Right lobe of liver (tissue), 6 donors: Measurements from ENCODE around the gene ZMYND8. TPM values are rescaled to one million over a fixed set of nuclear protein-coding genes. Genes with fewer than 3 reads are reported as not detected.

Experiments
- ATAC-seq, 4 donors: fragments of 200-7000 bp; cut with Tn5 transposase; one replicate each; pipeline ENCODE4 v1.9.1; 2020; ENCODE audit warnings: mild to moderate bottlenecking in 4 of 4, moderate library complexity in 4 of 4
- DNase-seq, 3 donors: peaks; one replicate each; pipeline ENCODE4 v3.0.0-alpha.2; 2020
- H3K27ac ChIP-seq, 3 donors: fragments of 200-600 bp; one replicate each; pipeline ENCODE4 v1.8.0; 2022
- H3K27me3 ChIP-seq, 2 donors: fragments of 200-600 bp; one replicate each; pipeline ENCODE4 v1.8.0; 2022
- H3K36me3 ChIP-seq, 4 donors: fragments of 200-600 bp; sonication (generic) in 1 of 4; one replicate each; pipeline versions ENCODE4 v1.5.1 to v1.8.0; 2017 to 2022; ENCODE audit warnings: control low read depth in 1 of 4
- H3K4me1 ChIP-seq, 4 donors: fragments of 200-600 bp; sonication (generic) in 1 of 4; one replicate each; pipeline versions ENCODE4 v1.5.1 to v1.8.0; 2017 to 2022; ENCODE audit warnings: control low read depth in 1 of 4
- H3K4me3 ChIP-seq, 3 donors: fragments of 200-600 bp; one replicate each; pipeline ENCODE4 v1.8.0; 2022
- H3K9me3 ChIP-seq, 4 donors: fragments of 200-600 bp; sonication (generic) in 1 of 4; one replicate each; pipeline versions ENCODE4 v1.5.1 to v1.8.0; 2017 to 2022; ENCODE audit warnings: control low read depth in 1 of 4
- POLR2A ChIP-seq: fragments of 450-650 bp; IDR thresholded peaks from one replicate; pipeline ENCODE4 v1.6.1; 2017; ENCODE audit warnings: antibody characterized with exemption, mild to moderate bottlenecking
- WGBS: methylation state at CpG from one replicate; pipeline ENCODE4 v1.1.6; 2018; ENCODE audit warnings: low coverage, low lambda C conversion rate; ENCODE audit not compliant: insufficient coverage; ENCODE audit errors: missing lambda C conversion rate; 5-methylcytosine and 5-hydroxymethylcytosine counted together
- intact Hi-C, 2 donors: fragments of 100-400 bp; cut with DNase I; formaldehyde crosslinking; loops; one replicate each; pipeline versions ENCODE4 v1.11.2 to v1.14.1; 2022
- total RNA-seq, 6 experiments: library from RNA; depleted of rRNA in 2 of 6; stranded (reverse); fragments of >200 nt in 2 of 6; fragmentation: NEBNext Ultra II Directional in 3 of 6; extraction: Animal tissue kit (Norgen Biotek cat#: 25700) in 3 of 6; gene quantifications; one replicate each; pipeline versions ENCODE4 v1.1.0 to v1.2.4, GENCODE V29; 2016 to 2023
- TF ChIP-seq, protein P1 (sequence below), 4 donors: fragments of 200-600 bp in 3 of 4; fragments of 450-650 bp in 1 of 4; IDR thresholded peaks; one replicate each; pipeline versions ENCODE4 v1.5.1 to v1.8.0; 2016 to 2022; ENCODE audit warnings: antibody characterized with exemption in 4 of 4, mild to moderate bottlenecking in 2 of 4
- donor health status: DM: no; HTN: yes; CAD: no.
- donor health status: DM: no; HTN: no; CAD: no.
- donor health status: DM: no; HTN: no; CAD: no.
- donor health status: DM: no; HTN: yes; CAD: no.
- donor health status: DM: no; HTN: yes; CAD: no.

Gene ZMYND8
- total RNA-seq, 6 experiments from 2014 or later = 7.8 to 25.7 (median 13.8) TPM

DNA sequence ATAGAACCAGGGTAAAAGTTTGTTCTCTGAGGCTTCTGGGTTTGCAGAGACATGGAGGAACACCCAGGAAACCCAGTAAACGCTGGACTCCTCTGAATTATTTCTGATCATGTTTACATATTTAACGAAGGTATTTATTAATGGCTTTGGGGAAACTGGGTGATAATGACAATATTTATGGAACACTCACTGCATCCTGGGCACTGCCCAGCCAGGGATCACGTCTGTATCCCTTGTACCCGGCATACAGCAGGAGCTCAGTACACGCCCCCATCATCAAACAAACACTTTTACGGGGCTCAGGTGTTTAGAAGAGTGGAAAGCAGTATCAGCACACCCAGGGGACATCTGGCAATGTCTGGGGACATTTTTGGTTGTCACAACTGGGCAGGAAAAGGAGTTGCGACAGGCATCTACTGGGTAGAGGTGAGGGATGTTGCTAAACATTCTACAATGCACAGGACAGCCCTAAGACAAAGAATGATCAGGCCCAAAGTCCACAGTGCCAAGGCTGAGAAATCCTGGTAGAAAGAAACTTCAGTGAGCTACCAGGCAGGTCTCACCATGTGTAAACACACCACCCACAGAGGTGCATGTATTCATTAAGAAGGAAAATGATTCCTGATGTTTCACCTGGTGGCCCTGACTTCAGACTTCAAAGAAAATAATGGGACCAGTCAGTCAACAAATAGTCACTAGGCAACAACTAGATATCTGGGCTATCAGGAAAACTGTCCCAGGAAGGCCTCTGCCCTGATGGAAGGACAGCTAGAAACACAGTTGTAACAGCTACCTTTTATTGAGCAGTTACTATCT, 35.3 kb downstream of the ZMYND8 start:
- H3K4me1 ChIP-seq = peaks cover 0 to 53% (median 27%) of the 10 kb centered on the region in 4 donors
- H3K27me3 ChIP-seq = no peaks in the 10 kb centered on the region
- H3K27ac ChIP-seq = peak overlapping the region; percentile 47 to 99 (median 48)
- ATAC-seq (peak; percentile 17 to 65 (median 34)), DNase-seq (peak in 1 of 3 donors; percentile 66)
- intact Hi-C loops = no loop called here
- TF ChIP-seq POLR2A = no peak
- TF ChIP-seq, protein P1, sequence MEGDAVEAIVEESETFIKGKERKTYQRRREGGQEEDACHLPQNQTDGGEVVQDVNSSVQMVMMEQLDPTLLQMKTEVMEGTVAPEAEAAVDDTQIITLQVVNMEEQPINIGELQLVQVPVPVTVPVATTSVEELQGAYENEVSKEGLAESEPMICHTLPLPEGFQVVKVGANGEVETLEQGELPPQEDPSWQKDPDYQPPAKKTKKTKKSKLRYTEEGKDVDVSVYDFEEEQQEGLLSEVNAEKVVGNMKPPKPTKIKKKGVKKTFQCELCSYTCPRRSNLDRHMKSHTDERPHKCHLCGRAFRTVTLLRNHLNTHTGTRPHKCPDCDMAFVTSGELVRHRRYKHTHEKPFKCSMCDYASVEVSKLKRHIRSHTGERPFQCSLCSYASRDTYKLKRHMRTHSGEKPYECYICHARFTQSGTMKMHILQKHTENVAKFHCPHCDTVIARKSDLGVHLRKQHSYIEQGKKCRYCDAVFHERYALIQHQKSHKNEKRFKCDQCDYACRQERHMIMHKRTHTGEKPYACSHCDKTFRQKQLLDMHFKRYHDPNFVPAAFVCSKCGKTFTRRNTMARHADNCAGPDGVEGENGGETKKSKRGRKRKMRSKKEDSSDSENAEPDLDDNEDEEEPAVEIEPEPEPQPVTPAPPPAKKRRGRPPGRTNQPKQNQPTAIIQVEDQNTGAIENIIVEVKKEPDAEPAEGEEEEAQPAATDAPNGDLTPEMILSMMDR (IDR thresholded peaks at IDR 0.05) = no peak
- no peak overlapping the region for H3K4me3 ChIP-seq
- H3K36me3 ChIP-seq = no peaks in the 10 kb centered on the region
- H3K9me3 ChIP-seq = no peaks in the 10 kb centered on the region
- WGBS = 36% methylated on average over 7 of the region's 7 CpGs

DNA sequence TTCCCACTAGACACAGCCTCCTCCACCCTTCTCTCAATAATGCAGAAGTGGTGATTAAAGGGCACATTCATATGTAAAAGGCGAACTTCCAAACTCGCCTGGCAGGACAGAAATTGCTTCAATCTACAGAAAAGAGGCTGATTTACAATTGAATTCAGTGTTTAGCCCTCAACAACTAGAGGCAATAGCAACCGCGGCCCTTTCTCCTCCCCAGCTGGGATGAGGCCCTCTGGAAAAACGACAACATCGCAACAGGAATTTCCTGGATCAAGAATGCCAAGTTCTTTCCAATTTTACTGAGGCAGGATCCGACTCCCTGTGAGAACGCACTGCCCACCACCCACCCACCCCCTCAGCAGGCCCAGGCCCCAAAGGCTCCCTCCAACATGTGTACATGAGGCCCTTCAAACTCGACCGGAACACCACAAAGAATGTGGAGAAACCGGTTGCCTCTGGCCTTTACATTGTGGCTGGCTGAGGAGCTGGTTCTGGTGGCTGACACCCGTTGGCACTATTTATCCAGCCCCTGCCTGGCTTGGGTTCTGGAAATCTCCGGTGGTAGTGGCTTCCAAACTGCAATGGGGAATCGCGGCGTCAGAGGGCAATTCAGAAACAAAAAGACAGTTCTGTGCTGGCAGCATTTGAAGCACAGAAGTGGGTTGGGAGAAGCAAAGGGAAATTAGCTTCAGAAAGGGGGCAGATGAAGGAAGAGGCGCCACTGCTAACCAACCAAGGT, 36.8 kb downstream of the ZMYND8 start:
- H3K27me3 ChIP-seq = no peaks in the 10 kb centered on the region
- H3K4me3 ChIP-seq = peak overlapping the region in 1 of 3 donors; percentile 15
- ATAC-seq (no peak), DNase-seq (no peak)
- intact Hi-C loops = no loop called here
- H3K4me1 ChIP-seq = peaks cover 0 to 53% (median 27%) of the 10 kb centered on the region in 4 donors
- H3K9me3 ChIP-seq = no peaks in the 10 kb centered on the region
- 42% methylated on average over 15 of the region's 17 CpGs for WGBS
- no peaks in the 10 kb centered on the region for H3K36me3 ChIP-seq
- peak overlapping the region; percentile 83 to 99 (median 89) for H3K27ac ChIP-seq
- TF ChIP-seq, protein P1 (IDR thresholded peaks at IDR 0.05) = no peak
- no peak for TF ChIP-seq POLR2A

DNA sequence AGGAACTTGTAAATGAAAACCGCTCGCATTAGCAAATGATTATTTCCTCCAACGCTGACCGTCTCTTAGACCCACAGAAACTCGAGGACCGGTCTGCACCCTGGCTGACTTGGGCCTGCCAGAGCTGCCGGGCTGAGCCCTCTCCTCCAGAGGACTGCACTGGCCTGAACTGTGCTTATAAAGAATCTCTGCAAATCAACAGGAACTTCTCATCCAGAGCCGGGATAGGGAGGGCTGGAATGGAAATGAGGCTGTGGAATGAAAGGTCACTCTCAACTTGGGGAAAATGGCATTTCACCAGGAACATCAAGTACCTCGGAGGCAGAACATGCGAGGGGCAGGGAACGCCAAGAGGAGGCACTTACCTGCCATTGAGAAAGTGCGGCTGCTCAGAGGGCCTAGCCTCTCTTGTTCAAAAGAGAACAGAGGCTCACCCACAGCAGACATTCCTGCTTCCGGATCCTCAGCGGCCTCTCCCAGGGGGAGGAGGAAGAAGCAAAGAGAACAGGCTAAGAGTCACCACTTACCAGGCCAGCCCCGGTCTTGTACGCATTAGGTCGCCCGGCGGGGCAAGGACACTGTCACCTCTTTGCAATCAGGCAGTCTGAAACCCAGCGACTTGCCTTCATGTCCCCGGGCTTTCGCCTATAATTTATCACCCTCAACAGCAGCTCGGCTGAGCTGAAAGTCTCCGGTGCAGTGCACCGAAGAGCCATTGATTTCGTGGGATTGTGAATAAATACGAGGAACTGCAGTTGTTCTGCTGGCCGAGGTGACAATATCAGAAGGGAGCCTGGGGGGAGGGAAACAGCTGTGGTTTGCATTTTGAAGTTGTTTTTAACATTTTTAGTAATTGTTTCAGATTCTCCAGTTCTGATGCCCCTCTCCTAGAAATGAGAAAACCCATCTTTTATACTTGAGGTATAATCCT, 37.6 kb downstream of the ZMYND8 start:
- Histone ChIP-seq H3K4me1 (peaks cover 0 to 53% (median 27%) of the 10 kb centered on the region in 4 donors), H3K36me3 (no peaks in the 10 kb centered on the region), H3K9me3 (no peaks in the 10 kb centered on the region), H3K27me3 (no peaks in the 10 kb centered on the region), H3K27ac (peak overlapping the region; percentile 83 to 99 (median 89)), H3K4me3 (peak overlapping the region in 2 of 3 donors; percentile 15 to 20)
- DNase-seq (peak; percentile 68 to 75 (median 75)), ATAC-seq (peak; percentile 54 to 76 (median 64))
- WGBS = 3% methylated on average over 15 of the region's 28 CpGs
- peak; percentile 67 for TF ChIP-seq POLR2A
- TF ChIP-seq, protein P1 (IDR thresholded peaks at IDR 0.05) = no peak
- intact Hi-C loops = no loop called here

DNA sequence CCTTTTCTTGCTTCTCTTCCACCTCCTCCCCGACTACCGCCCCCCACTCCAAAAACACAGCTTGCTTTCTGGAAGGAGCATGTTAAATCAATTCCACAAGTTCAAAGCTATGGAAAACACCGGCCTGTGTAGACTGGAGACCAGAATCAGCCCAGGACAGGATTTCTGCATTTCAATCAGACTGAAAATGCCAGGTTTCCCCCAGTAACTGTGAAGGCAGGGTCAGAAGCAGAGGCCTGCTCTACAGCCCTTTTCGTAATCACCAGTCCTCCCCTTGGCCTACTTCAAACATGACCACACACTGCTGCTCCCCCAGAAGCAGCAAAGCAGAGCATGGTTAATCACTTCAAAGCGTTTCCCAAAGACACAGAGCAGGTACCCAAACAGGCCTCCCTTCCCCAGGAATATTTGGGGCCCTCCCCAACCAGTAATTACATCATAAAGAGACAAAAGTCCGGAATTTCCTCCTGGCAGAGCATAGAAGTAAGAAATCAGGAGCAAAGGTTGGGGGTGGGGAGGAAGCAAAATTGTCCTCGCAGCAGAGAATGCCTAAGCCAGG, 38.4 kb downstream of the ZMYND8 start:
- TF ChIP-seq, protein P1 (IDR thresholded peaks at IDR 0.05) = no peak
- no peak for TF ChIP-seq POLR2A
- Histone ChIP-seq H3K9me3 (no peaks in the 10 kb centered on the region), H3K4me1 (peaks cover 0 to 53% (median 27%) of the 10 kb centered on the region in 4 donors), H3K4me3 (peak overlapping the region in 2 of 3 donors; percentile 15 to 20), H3K27me3 (no peaks in the 10 kb centered on the region), H3K27ac (peak overlapping the region; percentile 83 to 99 (median 89)), H3K36me3 (no peaks in the 10 kb centered on the region)
- DNase-seq (peak in 1 of 3 donors; percentile 68), ATAC-seq (peak; percentile 37 to 62 (median 52))
- intact Hi-C loops = no loop called here
- WGBS = 20% methylated on average over 7 of the region's 7 CpGs
